Stimulated activated naive CD4-positive, alpha-beta T cell (primary cell): ENCODE data around the gene ROR2.
"Not testable (repeated sequence)": the region's sequence is repeated elsewhere in the genome, so short reads cannot be mapped to it uniquely, and the experiment has no call there.

Experiments
- DNase-seq, 6 experiments: peaks; one replicate each; lab custom pipeline; 2025; lab: John Stamatoyannopoulos, UW

ROR2 gene

GRCh38 chr9:91796516-91796915 is 153.5 kb downstream of the ROR2 start:
- not testable (repeated sequence) for DNase-seq

- DNase-seq, result no peak
Measured at GRCh38 chr9:91795598-91796241, 154.3 kb downstream of the ROR2 start.

GRCh38 chr9:91793371-91793770 is 156.7 kb downstream of the ROR2 start:
- not testable (repeated sequence) for DNase-seq

GRCh38 chr9:91790917-91791316 is 159.1 kb downstream of the ROR2 start:
- no peak for DNase-seq

DNA sequence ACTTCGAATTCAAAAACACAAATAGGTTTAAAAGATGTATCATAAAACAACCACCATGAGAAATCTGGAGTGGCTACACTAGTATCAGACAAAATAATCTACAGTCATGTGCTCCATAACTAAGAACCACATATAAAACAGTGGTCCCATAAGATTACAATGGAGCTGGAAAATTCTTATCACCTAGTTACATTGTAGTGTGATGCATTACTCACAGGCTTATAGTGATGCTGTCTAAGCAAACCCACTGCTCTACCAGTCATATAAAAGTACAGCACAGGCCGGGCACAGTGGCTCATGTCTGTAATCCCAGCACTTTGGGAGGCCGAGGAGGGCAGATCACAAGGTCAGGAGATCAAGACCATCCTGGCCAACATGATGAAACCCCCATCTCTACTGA is 160.1 kb downstream of the ROR2 start:
- no peak for DNase-seq

DNA sequence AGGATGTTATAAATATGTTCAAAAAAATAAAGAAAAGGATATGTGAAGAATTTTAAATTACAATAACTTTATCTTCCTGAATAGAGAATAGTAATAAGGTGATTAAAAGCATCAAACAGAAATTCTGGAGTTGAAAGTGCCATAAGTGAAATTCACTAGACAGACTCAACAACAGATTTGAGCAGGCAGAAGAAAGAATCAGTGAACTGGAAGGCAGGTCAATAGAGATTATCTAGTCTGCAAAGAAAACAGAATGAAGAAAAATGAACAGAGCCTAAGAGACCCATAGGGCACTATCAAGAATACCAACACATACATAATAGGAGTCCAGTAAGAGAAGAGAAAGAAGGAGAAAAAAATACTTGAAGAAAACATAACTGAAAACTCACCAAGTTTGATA is 162.1 kb downstream of the ROR2 start:
- no peak for DNase-seq

DNA sequence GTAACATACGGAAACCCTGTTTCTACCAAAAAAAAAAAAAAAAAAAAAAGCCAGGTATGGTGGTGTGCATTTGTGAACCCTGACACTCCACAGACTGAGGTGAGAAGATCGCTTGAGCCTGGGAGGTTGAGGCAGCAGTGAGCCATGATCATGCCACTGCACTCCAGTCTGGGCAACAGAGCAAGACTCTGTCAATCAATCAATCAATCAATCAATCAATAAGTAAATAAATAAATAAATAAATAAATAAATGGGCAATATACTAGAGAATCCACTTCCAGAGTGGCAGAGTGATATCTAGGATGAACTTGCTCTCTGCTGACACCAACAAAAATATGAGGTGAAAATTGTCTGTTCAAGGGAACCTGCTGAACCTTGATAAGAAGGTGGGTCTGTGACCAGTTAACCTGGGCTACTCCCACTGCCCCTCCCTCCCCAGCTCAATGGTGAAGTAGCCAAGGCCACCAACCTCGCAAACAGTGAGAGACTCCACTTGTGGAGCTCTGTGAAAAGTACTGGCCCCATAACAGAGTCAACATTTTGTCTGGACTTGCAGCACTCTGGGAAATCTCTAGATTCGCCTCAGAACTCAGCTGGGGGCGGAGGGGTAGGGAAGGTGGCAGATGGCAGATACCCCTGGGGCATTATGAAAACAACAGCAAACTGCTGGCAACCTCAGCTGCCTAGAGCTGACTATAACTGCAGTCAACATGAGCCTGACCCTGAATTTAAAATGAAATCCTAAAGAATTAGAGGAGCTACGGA is 163.7 kb downstream of the ROR2 start:
- DNase-seq, result no peak

DNA sequence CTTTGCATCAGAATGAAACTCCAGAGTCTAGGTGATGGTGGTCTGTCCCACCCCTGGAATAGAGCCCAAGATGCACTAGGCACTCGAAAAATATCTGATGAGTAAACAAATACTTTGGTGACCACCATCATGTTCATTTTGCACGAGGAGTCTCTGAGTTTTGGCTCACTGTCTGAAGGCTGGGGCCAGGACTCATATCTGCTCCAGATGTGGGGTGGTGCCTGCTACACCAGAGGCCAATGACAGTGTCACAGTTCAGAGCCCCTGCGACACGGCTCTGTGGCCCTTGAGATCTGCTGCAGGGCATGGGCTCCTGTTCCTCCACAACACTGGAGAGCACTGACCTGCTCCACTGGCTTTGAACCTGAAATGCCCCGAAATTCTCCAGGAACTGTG is 164.6 kb downstream of the ROR2 start:
- DNase-seq, result no peak

DNA sequence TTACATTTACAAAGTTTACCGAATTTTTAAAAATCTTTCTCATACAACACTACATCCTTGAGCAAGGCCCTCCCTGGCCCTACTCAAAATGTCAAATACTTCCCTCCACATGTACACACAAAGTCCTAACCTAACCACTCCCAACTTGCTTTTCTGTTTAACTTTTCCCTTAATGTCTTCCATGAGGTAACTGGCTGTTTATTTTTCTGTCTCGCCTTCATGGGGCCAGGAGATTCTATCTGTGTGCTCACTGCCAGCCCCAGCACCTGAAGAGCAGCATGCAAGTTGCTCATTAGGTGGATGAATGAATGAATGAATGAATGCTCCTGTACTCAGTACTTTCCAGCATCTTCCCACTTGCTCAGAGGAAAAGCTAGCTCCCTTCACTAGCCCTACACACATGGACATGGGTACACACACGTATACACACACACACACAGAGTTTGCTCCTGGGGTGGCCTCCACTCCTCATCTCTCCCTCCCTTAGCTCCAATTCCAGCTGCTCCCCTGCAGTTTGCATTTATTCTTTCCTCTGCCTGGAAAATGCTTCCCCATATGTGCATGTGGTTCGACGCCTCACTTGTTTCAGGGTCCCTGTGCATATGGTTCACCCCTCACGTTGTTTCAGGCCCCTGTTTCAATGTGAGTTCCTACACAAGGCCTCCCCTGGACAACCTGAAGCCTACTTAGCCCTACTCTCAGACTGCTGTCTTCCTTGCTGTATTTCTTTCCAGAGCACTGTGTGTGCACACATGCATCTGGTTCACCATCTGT is 165.2 kb downstream of the ROR2 start:
- DNase-seq, result no peak

GRCh38 chr9:91783876-91784672 is 166.0 kb downstream of the ROR2 start:
- no peak for DNase-seq

DNA sequence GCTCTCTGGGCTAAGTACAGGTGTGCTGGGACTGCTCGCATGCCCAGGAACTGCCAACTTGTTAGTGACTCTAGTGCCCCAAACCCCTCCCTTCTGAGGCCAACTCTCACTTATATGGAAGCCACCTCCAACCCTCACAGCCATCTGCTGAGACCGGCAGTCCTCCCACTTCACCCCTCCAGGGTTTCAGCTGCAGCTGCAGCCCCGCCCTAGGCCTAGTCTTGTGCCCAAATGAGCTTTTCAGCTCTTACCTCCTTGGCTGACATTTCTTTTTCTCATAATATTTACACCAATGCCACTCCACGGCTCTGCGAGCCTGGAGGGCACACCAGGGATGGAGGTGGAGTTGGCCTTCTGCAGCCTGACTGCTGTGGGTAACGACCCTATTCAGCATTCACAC is 166.6 kb downstream of the ROR2 start:
- no peak for DNase-seq

GRCh38 chr9:91782708-91783214 is 167.3 kb downstream of the ROR2 start:
- DNase-seq, result peak in 1 of 6 experiments; percentile 11

- no peak for DNase-seq
Measured at GRCh38 chr9:91781906-91782305, 168.1 kb downstream of the ROR2 start.

DNA sequence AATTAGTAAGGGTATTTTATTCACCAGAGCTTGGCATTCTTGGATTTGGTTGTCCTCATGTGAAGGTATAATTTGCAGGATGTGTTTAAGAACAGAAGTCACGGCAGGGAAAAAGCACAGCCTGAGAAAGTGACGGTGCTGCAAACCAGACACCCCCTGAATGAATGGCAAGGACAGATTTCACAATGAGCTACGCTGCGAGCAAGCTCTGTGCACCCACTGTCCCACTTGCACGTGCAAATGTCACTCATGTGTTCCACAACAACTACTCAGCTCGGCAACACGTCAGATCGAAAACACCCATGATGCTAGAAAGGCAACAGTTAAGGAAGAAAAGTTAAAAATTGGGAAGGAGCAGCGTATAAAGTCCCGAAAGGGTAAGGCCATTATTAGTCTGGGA is 168.9 kb downstream of the ROR2 start:
- no peak for DNase-seq

GRCh38 chr9:91778031-91778430 is 172.0 kb downstream of the ROR2 start:
- DNase-seq, result no peak

DNA sequence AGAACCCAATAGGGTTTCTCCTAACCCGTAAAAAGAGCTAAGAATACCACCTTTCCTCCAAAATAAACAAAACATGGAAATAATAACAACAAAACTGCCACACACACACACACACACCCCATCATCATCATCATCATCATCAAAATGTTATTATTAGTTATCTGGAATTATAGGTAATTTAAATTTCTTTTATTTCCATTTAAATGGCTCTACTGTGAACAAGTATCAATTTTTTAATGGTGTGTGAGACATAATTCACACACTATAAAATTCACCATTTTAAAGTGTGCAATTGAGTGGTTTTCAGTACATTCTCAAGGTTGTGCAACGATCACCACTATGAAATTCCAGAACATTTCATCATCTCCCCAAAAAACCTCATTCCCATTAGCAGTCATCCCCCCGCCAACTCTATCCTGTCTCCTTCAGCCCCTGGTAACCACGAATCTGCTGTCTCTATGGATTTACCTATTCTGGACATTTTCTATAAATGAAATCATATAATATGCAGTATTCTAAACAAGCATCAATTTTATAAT is 172.7 kb downstream of the ROR2 start:
- DNase-seq, result no peak

GRCh38 chr9:91776409-91777291 is 173.4 kb downstream of the ROR2 start:
- no peak for DNase-seq

GRCh38 chr9:91775708-91776028 is 174.4 kb downstream of the ROR2 start:
- no peak for DNase-seq

DNA sequence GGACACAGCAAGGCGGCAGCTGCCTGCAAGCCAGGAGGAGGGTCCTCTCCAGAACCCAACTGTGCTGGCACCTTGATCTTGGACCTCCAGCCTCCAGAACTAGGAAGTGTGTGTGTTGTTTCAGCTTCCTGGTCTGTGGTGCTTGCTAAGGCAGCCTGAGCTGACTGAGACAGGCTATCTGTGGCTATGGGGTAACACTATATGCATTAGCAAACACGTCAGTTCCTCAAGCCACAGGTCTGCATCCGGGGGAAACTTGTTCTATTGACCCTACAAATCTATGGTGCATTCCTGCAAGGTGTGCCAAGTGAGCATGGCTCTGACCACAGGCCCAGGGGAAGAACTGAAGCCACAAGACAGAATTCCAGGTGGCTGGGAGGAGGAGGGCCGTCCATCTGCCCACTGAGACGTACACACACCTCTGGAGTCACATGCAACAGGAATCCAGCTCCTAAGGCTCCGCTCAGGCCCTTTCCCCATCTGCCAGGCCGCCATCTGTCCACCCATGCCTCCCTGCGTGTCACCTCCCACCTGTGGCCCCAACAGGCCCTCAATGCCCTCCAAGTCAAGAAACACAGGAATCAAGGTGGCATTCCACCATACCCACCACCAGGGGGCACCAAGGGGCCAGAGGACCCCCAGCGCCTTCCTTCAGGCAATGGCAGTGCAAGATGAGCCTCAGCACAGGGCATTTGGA is 174.9 kb downstream of the ROR2 start:
- peak in 3 of 6 experiments; percentile 5 to 36 (median 15) for DNase-seq

GRCh38 chr9:91773156-91773555 is 176.9 kb downstream of the ROR2 start:
- no peak for DNase-seq
